Inferior parietal cortex (tissue), 1 donor: ENCODE measurements around the gene C11orf52.

Experiments
- DNase-seq: peaks from one replicate; pipeline ENCODE4 v3.0.0-alpha.2; 2016; ENCODE audit errors: extremely low spot score

C11orf52 gene

DNA sequence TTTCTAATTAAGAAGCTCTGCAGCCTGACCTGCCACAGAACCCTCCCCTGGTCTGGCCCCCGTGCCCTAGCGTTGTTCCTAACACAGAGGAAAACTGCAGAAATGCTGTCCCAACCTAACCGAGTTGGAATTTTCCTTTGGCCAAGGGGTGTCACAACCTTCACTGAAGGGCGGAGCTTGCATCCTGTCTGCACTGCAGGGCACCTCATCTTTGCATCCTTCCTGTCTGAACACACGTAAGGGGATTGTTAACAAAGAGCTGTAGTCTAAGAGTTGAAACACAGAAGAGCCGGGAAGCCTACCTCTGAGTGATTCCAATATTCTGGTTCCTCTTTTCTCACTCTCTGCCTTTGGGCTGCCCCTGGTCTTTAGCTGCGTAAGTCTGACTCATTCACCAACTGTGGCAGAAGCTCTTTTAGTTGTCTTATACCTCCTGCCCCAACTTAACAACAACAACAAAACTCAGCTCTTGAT is 20.0 kb downstream of the C11orf52 start:
- peak; percentile 63 for DNase-seq

DNA sequence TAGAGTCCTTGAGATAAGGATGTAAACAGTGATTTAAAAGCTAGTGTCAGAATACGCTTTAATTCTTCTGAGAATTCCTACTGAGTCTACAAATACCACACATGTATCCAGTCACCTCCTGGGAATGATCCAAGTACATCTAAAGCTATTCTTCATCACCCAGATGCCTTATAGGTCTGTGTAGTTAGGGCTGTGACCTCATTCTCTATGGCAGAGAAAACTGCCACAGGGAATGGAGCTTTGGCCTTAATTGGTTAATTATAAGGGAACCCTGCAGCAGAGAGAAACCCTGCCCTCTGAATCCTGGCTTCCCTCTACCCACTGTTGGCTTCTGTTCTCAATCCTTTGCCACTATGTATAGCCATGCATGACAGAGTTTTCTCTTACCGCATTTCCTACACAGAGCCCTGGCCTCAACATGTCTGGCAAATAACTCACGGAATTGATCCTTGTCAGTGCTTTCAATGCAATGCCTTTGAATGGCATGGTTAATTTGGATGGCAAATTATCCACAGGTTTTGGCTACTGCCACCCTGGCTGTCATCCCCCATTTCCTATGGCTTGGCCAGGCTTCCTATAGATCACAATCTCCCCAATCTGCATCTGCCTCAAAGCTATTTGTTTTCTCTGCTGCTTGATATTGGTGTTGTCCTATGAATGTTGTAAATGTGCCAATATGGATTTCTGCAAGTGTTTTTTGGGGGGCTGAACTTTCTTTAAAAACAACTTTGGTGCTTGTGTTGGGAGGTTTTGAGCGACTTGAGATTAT is 21.3 kb downstream of the C11orf52 start:
- no peak for DNase-seq

DNA sequence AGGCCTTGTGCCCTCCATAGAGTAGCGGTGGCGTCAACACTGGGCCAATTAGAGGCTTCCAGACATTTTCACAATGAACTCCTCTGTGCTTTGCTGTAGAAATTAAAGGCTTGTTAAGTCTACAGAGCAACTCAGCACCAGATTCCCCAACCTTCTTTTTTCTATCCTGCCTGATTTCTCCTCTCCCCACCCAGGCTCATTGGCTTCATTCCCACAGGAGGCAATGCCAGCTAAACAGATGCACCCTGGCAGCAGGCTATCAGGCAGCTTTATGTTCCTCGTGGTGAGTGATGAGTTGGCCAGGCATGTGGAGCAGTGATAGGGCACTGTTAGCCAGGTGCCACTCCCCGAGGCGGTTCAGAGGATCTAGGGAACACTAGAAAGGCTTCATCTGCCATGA is 23.2 kb downstream of the C11orf52 start:
- peak; percentile 70 for DNase-seq

DNA sequence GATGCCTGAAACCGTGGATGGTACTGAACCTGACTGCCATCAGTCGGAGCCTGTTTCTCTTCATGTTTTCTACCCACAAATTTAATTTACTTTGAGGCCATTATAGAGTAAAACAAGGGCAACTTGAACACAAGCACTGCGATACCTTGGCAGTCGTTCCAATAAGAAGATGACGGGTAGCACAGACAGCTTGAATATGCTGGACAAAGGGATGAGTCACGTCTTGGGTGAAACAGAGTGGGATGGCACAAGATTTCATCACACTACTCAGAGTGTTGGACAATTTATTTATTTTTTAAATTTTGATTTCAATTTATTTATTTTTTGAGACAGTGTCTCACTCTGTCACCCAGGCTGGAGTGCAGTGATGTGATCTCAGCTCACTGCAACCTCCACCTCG is 24.1 kb downstream of the C11orf52 start:
- no peak for DNase-seq

DNA sequence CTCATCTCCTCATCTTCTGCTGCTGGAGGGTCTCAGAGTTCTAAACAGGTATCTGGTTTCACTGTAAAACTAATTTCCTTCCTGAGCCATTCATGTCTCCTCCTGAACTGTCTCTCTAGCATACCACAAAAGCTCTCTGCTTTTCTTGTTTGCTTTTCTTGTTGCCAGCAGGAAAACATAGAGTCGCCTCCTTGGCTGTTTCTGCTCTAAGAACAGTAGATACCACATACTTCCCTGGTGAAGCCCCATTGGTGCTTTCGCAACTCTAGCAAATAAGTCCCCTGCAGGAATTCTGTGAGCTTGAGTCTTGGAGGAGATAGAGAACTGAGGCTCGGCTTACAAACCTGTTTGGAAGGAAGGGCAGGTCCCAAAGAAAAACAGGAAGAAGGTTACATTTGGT is 25.4 kb downstream of the C11orf52 start:
- DNase-seq: no peak

DNA sequence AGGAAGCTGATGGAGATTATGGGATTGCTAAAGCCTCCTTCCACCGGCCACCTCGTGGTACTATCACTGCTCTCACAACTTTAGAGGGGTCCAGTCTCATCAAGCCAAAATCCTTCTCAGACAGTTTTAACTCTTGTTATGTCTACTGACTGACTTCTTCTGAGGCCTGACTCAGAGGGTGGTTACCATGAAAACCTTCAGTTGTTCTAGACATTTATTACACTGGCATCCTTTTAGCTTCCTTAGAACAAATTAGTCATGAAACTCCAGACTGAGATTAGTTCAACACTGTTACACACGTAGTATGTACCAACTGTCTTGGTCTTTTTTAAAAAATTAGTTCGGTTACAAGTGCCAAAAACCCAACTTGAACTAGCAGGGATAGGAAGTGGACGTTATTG is 25.9 kb downstream of the C11orf52 start:
- no peak for DNase-seq

DNA sequence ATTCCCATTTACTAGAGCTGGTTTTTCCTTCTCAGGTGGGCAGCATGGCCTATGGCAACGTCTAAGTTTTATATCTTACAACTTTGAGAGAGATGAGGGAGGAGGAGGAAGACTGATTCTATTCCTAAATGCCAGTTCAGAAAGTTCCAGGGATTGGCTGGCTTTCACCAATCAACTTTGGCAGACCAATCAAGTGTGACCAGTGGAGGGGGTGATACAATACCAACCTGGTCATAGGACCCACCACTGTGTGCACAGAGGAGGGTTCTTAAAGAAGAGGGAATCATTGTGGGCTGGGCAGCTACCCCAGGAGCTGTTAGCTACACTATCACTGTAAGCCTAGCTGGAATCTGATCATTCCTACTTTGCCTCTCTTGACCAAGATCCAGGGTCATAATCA is 26.5 kb downstream of the C11orf52 start:
- no peak for DNase-seq

DNA sequence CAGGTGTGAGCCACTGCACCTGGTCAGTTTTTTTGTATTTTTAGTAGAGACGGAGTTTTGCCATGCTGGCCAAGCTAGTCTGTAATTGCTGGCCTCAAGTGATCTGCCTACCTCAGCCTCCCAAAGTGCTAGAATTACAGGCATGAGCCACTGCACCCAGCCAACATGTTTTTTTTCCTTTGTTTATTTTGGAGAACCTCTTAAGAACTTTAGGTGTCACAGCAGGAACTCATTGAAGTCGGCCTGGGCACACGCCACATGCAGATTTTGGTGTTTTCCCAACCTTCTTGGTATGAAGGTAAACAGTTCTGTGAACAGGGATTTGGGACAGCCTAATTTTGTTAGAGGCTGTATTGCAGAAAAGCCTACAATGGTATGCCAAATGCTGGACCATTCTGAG is 27.8 kb downstream of the C11orf52 start:
- DNase-seq: no peak

DNA sequence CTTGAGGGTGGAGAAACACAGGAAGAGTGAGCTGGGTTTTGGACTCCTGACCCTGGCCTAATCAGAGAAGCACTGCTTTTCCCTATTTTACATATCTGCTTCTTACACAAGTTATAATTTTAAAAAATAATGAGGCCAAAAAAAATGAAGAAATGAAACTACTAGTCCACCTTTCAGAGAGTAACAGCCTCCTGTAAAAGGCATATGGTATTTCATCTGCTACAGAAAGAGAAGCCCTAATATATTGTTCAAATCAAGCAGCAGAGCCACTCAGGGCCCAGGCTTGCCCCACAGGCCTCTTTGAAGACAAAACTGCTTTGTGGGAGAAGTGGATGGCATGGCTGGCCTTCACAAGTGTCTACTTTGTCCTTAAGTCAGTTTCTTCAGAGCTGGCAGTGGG is 28.4 kb downstream of the C11orf52 start:
- DNase-seq: no peak

DNA sequence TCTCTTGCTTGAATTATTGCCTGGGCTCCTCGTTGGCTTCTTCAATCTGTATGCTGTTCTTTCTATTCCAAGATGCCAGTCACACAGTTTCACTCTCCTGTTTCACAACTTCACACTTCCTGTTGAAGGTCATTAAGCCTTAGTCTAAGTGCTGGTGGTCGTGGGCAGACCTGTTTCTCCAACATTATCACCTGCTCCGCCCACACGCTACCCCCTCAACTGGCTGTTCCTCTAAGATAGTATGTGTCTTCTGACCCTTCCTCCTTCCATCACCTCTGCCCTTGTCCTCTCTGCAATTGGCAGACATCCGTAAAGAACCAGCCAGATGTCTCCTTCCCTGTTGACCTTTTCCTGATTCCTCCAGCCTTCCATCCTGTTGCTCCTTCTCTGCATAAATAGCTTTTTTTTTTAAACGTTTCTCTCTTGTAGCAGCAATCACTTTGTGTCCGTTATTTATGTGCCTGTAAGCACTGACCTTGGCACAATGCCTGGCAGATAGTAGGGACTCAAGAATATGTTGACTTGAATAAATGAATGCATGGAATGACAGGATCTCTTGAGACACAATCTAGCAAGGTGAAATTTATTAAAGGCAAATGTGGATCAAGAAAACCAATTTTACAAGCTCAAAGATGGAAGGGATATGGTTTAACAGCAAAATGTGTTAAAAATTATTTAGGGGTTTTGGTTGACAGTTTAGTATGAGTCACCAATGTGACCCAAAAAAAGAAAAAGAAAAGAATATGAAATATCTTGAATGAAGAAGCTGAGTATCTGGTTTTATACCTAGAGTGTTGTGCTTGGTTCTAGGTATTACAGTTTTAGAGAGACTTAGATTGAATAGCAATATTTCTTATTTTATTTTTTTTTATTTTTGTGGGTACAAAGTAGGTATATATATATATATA is 31.1 kb downstream of the C11orf52 start:
- no peak for DNase-seq

DNA sequence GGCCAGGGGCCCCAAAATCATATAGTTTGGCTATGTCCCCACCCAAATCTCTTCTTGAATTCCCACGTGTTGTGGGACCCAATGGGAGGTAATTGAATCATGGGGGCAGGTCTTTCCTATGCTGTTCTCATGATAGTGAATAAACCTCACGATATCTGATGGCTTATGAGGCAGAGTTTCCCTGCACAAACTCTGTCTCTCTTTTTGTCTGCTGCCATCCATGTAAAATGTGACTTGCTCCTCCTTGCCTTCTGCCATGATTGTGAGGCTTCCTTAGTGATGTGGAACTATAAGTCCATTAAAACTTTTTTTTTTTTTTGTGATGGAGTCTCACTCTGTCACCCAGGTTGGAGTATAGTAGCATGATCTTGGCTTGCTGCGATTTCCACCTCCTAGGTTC is 32.9 kb downstream of the C11orf52 start:
- DNase-seq: no peak

DNA sequence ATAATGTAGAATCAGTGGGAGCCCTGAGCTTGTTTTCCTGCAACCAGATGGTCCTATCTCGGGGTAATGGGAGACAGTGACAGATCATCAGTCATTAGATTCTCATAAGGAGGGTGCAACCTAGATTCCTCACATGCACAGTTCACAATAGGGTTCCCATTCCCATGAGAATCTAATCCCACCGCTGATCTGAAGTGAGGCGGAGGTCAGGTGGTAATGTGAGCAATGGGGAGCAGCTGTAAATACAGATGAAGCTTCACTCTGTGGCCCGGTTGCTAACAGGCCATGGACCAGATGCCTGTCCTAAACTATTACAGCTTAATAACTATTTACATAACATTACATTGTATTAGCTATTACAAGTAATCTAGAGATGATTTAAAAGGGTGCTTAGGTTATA is 35.4 kb downstream of the C11orf52 start:
- no peak for DNase-seq

DNA sequence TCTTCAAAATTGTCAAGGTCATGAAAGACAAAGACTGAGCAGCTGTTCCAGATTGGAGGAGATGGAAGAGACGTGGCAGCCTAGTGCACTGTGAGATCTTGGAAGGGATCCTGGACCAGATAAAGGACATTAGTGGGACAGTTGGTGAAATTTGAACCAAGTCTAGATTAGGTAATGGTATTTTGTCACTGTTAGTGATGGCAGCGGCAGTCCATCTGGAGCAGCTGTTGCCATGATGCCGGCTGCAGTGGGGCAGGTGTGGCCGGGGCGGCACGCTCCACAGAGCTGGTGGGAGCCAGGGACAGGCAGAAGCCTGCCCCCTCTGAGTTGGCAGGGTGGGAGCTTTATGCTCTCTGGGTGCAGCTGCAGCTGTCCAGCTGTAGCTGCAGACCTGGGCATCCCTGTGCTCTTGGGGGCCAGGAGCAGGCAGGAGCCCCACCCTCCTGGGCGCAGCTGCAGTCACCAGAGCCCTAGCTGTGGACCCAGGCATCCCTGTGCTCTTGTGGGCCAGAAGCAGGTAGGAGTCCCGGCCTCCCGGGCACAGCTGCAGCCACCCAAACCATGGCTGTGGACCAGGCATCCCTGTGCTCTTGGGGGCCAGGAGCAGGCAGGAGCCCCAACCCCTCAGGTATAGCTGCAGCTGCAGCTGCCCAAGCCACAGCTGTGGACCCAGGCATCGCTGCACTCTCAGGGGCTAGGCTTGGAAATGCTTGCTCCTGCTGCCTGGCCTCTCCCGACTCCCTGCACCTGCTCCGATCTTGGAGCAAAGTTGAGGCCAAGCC is 39.1 kb downstream of the C11orf52 start:
- DNase-seq: no peak

DNA sequence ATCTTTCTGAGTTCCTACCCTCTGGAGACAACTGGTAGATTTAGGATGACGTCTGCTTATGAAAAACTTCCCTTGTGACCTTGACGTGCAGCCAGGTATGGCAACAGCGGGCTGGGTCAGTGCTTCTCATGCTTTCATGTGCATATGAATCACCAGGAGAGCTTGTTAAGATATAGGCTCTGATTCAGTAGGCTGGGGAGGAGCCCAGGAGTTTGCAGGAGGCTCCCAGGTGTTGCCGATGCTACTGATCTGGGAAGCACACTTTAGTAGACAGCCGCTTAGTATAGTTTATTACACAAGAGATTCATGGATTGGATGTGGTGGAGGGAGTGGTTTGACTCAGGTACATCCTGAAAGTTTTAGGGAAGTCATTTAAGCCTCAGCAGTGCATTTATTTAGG is 42.2 kb downstream of the C11orf52 start:
- no peak for DNase-seq

DNA sequence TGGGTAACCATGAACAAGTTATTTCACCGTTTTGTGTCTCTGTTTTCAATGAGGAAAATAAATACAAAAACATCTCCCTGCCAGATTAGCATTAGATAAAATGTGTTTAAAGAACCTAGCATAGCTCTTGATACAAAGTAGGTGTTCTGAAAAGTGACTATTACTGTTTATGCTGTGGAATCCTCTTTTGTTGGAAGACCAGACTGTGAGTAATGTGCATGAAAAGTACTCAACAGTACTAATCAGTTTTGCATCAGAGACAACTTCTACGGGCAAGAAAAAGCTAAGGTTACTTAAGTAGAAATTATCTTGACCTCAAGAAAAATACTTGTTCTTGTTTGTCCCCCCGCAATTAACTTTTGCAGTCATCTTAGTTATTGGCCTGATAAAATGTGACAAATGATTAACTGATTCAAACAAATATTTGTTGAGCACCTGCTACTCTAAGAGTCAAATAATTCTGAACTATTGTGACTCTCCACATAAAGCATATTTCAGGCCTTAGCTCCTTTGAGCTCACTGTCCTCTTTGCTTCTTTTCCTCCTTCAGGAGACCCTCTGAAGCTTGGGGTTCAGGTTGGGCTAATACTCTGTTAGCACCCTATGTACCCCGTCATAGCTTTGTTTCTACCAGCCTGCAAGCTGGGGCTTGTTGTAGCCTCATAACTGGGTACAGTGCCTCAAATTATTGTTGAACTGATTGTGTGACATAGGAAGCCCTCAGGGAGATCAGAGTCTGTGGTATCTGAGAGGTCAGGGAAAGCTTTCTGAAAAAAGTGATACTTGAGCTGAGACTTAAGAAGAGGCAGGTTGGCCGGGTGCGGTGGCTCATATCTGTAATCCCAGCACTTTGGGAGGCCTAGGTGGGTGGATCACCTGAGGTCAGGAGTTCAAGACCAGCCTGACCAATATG is 42.9 kb downstream of the C11orf52 start:
- DNase-seq: no peak

DNA sequence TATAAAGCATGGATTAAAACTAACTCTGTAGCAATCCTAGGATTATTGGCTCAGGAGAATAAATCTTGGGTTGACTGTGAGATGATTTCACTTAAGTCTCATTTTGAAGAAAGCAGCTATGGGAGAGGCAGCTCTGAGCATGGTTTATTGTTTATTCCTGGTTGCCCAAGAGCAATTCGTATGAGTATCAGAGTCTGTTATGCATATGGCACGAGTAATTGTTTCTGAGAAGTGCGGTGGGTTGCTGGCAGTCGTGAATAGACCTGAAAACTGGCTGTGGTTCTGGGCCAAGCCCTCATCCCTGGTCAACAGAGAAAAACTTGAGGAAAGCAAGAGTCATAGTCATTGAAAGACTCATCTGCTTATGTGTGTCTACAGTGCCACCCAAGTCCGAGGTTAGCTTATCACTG is 45.2 kb downstream of the C11orf52 start:
- no peak for DNase-seq

DNA sequence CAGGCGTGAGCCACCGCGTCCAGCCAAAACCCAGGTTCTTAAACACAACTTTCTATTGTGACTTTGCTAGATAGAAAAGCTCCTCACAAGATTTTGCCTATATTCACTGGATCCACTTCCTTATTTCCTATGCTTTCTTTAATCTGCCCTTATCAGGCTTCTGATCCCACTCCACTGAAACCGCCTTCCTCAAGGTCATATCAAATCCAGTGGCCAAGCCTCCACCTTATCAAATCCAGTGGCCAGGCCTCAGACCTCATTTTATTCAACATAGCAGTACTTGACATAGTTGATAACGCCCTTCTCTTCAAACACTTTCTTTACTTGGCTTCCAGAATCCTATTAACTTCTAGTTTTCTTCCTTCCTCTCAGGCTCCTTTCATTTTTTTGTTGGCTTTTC is 48.0 kb downstream of the C11orf52 start:
- DNase-seq: no peak

DNA sequence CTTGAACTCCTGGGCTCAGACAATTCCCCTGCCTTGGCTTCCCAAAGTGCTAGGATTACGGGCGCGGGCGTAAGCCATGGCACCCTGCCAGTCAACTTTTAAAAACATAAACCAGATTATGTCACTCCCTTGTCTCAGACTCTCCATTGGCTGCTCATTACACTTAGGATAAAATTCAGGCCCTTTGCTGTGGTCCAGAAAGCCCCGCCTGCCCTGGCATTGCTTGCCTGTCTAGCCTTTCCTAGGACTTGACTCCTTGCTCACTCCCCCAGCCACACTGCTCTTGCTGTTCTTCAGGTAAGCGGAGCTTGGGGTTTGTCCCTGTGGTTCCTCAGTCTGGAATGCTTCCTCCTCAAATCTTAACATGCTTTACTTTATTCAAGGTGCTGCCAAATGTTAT is 48.9 kb downstream of the C11orf52 start:
- no peak for DNase-seq

DNA sequence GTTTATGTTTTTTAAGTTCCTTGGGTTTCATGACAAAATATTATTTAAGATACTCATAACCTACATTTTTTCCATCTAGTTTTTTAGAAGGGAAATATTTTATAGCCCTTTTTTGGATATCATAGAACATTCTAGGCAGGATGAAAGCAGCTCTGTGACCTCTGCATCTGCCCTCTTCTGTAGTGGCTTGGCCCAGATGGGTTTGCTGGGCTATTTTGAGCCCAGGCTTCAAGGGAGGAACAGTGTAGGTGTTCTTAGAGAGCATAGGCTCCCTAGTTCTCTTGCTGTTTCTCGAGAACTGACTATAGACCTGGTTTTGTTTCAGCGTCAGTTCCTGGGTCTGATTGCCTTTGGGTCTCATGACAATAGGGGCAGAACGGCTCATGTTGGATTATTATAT is 50.6 kb downstream of the C11orf52 start:
- no peak for DNase-seq

DNA sequence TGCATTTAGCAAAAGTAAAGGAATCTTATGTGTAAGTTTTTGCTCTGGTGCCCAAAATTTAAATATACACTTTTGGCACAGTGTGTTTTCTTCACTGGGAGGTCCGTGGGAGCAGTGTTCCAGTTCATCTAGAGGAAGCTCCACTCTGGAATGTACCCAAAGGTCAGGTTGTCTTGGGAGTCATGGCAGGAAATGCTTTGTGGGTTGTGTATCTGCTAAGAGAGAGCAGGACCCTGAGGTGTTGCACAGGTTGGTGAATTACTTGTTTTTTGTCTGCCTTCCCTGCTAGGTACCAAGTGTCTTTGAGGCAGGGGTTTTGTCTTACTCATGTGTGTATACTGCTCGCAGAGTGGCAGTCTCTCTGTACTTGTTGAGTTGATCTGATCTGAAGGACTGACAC is 55.7 kb downstream of the C11orf52 start:
- DNase-seq: no peak
